Gastrocnemius medialis (tissue), 4 donors: ENCODE data around the gene BDKRB1. TPM values are rescaled to one million over a fixed set of nuclear protein-coding genes. Genes with fewer than 3 reads are reported as not detected.

Source experiments
- ATAC-seq, 2 donors: fragments of 150-250 bp; one replicate each; pipeline ENCODE4 v1.9.1; 2016
- DNase-seq, 2 donors: peaks; one replicate each; pipeline ENCODE4 v3.0.0-alpha.2; 2019
- H3K27ac ChIP-seq, 4 donors: fragments of 200-600 bp; sonication (generic); 1 replicate in 1 of 4; 2 replicates in 3 of 4; pipeline ENCODE4 v1.5.1; 2016 to 2018; ENCODE audit warnings: mild to moderate bottlenecking in 2 of 4, moderate library complexity in 1 of 4
- H3K27me3 ChIP-seq, 3 donors: fragments of 200-600 bp; sonication (generic) in 2 of 3; 1 replicate in 1 of 3; 2 replicates in 2 of 3; pipeline versions ENCODE4 v1.5.1 to v1.6.0; 2016 to 2019; ENCODE audit warnings: mild to moderate bottlenecking in 1 of 3, moderate library complexity in 1 of 3
- H3K36me3 ChIP-seq, 2 donors: fragments of 200-600 bp; sonication (generic) in 1 of 2; one replicate each; pipeline ENCODE4 v1.5.1; 2017 to 2018
- H3K4me1 ChIP-seq, 2 donors: fragments of 200-600 bp; sonication (generic) in 1 of 2; one replicate each; pipeline ENCODE4 v1.5.1; 2016 to 2017; ENCODE audit warnings: mild to moderate bottlenecking in 2 of 2
- H3K4me3 ChIP-seq, 4 donors: fragments of 200-600 bp; sonication (generic) in 3 of 4; 1 replicate in 1 of 4; 2 replicates in 3 of 4; pipeline ENCODE4 v1.5.1; 2016 to 2019; ENCODE audit warnings: mild to moderate bottlenecking in 2 of 4
- H3K9me3 ChIP-seq, 3 donors: fragments of 200-600 bp; sonication (generic) in 2 of 3; 1 replicate in 1 of 3; 2 replicates in 2 of 3; pipeline ENCODE4 v1.5.1; 2016 to 2019
- POLR2A ChIP-seq, 2 donors: fragments of 450-650 bp; IDR thresholded peaks; one replicate each; pipeline ENCODE4 v1.6.1; 2017; ENCODE audit warnings: antibody characterized with exemption in 2 of 2, mild to moderate bottlenecking in 2 of 2, moderate library complexity in 2 of 2
- in situ Hi-C, 4 donors: fragments of 200-750 bp; cut with MboI; loops; one replicate each; pipeline versions ENCODE4 v1.15.0 to v1.8.0; 2017; ENCODE audit warnings: low sequenced_read_pairs in 4 of 4
- intact Hi-C: fragments of 100-400 bp; cut with DNase I; formaldehyde crosslinking; loops from one replicate; pipeline ENCODE4 v1.15.1; 2023; ENCODE audit warnings: low total_unique reads
- total RNA-seq, 4 donors: library from RNA; depleted of rRNA; stranded (reverse); fragments of >200 nt; gene quantifications; one replicate each; pipeline versions ENCODE4 v1.1.0 to v1.2.3, GENCODE V29; 2016
- TF ChIP-seq, protein P1 (sequence below), 5 experiments: fragments of 450-650 bp in 3 of 5; fragments of 200-600 bp in 2 of 5; sonication (generic) in 2 of 5; IDR thresholded peaks in 4 of 5; conservative IDR thresholded peaks in 1 of 5; 1 replicate in 4 of 5; 2 replicates in 1 of 5; pipeline ENCODE4 v1.5.1; 2016 to 2019; ENCODE audit warnings: antibody characterized with exemption in 5 of 5, mild to moderate bottlenecking in 3 of 5, moderate library complexity in 3 of 5

Gene BDKRB1
- total RNA-seq, 4 donors from 2014 or later: not detected

DNA sequence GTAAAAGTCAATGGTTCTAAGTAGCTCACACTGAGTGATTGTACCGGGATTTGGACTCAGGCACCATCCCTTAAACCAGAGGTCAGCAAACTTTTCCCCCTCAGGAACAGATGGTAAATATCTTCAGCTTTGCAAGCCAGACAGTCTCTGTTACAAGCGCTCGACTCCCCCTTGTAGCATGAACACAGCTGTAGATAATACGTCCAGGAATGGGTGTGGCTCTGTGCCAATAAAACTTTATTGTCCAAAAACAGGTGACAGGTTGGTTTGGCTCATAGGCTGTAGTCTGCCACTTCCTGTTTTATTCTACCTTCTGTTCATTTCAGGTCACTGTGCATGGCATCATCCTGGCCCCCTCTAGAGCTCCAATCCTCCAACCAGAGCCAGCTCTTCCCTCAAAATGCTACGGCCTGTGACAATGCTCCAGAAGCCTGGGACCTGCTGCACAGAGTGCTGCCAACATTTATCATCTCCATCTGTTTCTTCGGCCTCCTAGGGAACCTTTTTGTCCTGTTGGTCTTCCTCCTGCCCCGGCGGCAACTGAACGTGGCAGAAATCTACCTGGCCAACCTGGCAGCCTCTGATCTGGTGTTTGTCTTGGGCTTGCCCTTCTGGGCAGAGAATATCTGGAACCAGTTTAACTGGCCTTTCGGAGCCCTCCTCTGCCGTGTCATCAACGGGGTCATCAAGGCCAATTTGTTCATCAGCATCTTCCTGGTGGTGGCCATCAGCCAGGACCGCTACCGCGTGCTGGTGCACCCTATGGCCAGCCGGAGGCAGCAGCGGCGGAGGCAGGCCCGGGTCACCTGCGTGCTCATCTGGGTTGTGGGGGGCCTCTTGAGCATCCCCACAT lies 7.6 kb downstream of the BDKRB1 start:
- H3K36me3 ChIP-seq: no peaks in the 10 kb centered on the region
- intact Hi-C loops: no loop called here
- DNase-seq: no peak
- peaks cover 0 to 9% (median 0%) of the 10 kb centered on the region in 3 donors for H3K27me3 ChIP-seq
- no peaks in the 10 kb centered on the region for H3K4me1 ChIP-seq
- H3K4me3 ChIP-seq: no peak overlapping the region
- in situ Hi-C loops: loop anchor here in 1 of 4 donors (25.0 kb wide), 1 partner anchor 701 kb away; no protein-coding TSS in a partner anchor
- H3K27ac ChIP-seq: no peak overlapping the region
- no peak for ATAC-seq
- H3K9me3 ChIP-seq: no peaks in the 10 kb centered on the region
- TF ChIP-seq POLR2A (IDR thresholded peaks at IDR 0.05): no peak
- TF ChIP-seq, protein P1, sequence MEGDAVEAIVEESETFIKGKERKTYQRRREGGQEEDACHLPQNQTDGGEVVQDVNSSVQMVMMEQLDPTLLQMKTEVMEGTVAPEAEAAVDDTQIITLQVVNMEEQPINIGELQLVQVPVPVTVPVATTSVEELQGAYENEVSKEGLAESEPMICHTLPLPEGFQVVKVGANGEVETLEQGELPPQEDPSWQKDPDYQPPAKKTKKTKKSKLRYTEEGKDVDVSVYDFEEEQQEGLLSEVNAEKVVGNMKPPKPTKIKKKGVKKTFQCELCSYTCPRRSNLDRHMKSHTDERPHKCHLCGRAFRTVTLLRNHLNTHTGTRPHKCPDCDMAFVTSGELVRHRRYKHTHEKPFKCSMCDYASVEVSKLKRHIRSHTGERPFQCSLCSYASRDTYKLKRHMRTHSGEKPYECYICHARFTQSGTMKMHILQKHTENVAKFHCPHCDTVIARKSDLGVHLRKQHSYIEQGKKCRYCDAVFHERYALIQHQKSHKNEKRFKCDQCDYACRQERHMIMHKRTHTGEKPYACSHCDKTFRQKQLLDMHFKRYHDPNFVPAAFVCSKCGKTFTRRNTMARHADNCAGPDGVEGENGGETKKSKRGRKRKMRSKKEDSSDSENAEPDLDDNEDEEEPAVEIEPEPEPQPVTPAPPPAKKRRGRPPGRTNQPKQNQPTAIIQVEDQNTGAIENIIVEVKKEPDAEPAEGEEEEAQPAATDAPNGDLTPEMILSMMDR (IDR thresholded peaks at IDR 0.05 in 4 of 5, conservative IDR thresholded peaks at IDR 0.05 in 1 of 5): no peak

DNA sequence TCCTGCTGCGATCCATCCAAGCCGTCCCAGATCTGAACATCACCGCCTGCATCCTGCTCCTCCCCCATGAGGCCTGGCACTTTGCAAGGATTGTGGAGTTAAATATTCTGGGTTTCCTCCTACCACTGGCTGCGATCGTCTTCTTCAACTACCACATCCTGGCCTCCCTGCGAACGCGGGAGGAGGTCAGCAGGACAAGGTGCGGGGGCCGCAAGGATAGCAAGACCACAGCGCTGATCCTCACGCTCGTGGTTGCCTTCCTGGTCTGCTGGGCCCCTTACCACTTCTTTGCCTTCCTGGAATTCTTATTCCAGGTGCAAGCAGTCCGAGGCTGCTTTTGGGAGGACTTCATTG lies 8.2 kb downstream of the BDKRB1 start:
- TF ChIP-seq, protein P1 (IDR thresholded peaks at IDR 0.05 in 4 of 5, conservative IDR thresholded peaks at IDR 0.05 in 1 of 5): no peak
- TF ChIP-seq POLR2A (IDR thresholded peaks at IDR 0.05): no peak
- Histone ChIP-seq H3K4me3 (no peak overlapping the region), H3K36me3 (no peaks in the 10 kb centered on the region), H3K9me3 (no peaks in the 10 kb centered on the region), H3K4me1 (no peaks in the 10 kb centered on the region), H3K27me3 (peaks cover 0 to 9% (median 0%) of the 10 kb centered on the region in 3 donors), H3K27ac (no peak overlapping the region)
- intact Hi-C loops (no loop called here), in situ Hi-C loops (loop anchor here in 1 of 4 donors (25.0 kb wide), 1 partner anchor 702 kb away; no protein-coding TSS in a partner anchor)
- no peak for DNase-seq
- ATAC-seq: no peak

DNA sequence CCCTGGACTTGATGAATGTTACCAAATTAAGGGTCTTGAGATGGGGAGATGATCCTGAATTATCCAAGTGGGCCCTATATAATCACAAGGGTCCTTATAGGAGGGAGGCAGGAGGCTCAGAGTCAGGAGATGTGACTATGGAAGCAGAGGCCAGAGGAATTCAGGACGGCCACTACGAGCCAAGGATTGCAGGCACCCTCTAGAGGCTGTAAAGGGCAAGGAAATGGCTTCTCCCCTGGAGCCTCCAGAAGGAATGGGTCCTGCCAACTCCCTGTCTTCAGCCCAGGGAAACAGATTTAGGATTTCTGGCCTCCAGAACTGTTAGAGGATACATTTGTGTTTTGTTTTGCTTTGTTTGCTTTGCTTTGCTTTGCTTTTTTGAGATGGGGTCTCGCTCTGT lies 8.8 kb downstream of the BDKRB1 start:
- peaks cover 0 to 9% (median 0%) of the 10 kb centered on the region in 3 donors for H3K27me3 ChIP-seq
- in situ Hi-C loops: loop anchor here in 1 of 4 donors (25.0 kb wide), 1 partner anchor 703 kb away; no protein-coding TSS in a partner anchor
- H3K4me1 ChIP-seq: no peaks in the 10 kb centered on the region
- H3K9me3 ChIP-seq: no peaks in the 10 kb centered on the region
- intact Hi-C loops: no loop called here
- ATAC-seq (no peak), DNase-seq (no peak)
- no peak overlapping the region for H3K27ac ChIP-seq
- TF ChIP-seq, protein P1 (IDR thresholded peaks at IDR 0.05 in 4 of 5, conservative IDR thresholded peaks at IDR 0.05 in 1 of 5): no peak
- TF ChIP-seq POLR2A (IDR thresholded peaks at IDR 0.05): no peak
- H3K36me3 ChIP-seq: no peaks in the 10 kb centered on the region
- H3K4me3 ChIP-seq: no peak overlapping the region

DNA sequence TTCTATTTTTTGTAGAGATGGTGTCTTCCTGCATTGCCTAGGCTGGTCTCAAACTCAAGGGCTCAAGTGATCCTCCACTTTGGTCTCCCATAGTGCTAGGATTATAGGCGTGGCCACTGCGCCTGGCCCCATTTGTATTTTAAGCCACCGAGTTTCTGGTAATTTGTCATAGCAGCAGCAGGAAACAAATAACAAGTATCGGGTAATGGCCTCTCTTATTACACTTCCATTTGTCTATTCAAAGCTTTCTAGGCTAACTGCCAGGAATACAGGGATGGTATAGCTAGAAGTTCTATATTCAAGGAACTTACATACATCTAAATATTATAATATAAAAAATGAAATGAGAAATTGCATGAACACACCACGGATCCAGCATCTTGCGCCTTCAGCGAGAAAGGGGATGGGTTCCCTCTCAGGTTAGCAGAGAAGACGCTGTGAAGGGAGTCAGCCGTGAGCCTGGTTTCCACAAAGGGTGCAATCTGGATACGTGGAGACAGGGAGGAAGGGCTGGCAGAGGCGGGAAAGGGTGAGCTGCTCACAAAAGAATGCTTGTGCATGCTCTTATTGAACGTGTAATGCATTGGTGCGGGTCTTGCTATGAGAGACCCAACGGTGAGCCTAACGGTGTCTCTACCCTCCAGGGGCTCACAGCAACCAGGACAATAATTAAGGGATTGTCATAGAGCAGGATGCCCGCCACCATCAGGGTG lies 9.5 kb downstream of the BDKRB1 start:
- no peak for TF ChIP-seq POLR2A (IDR thresholded peaks at IDR 0.05)
- TF ChIP-seq, protein P1 (IDR thresholded peaks at IDR 0.05 in 4 of 5, conservative IDR thresholded peaks at IDR 0.05 in 1 of 5): no peak
- no peak for ATAC-seq
- peaks cover 0 to 9% (median 0%) of the 10 kb centered on the region in 3 donors for H3K27me3 ChIP-seq
- no peaks in the 10 kb centered on the region for H3K9me3 ChIP-seq
- DNase-seq: no peak
- intact Hi-C loops: no loop called here
- no peak overlapping the region for H3K27ac ChIP-seq
- H3K4me3 ChIP-seq: no peak overlapping the region
- in situ Hi-C loops: loop anchor here in 1 of 4 donors (25.0 kb wide), 1 partner anchor 703 kb away; no protein-coding TSS in a partner anchor
- H3K4me1 ChIP-seq: no peaks in the 10 kb centered on the region
- no peaks in the 10 kb centered on the region for H3K36me3 ChIP-seq
